ENCODE measurements around the gene CDCA7L.
A peak's percentile ranks its signal among the peaks of the same experiment; 100 is the strongest.

Gene CDCA7L

DNA sequence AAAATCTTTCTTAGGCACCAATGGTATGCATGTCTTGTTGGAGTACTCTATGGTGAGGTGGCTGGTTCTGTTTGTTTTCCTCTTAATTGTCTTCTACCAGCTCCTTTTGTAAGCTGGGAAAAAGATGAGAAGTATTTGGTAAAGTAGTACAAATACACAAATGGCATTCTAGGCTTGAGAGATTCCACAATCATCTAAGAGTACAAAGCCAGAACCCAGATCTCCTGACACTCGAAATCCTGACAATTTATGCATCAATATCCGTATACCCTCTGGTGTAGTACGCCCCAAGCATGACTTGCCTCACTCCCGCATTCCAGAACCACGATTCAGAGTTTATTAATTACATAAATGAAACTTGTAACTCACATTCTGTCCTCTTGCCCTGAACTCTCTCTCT lies 43.5 kb downstream of the CDCA7L start:
- TF ChIP-seq, protein P1, sequence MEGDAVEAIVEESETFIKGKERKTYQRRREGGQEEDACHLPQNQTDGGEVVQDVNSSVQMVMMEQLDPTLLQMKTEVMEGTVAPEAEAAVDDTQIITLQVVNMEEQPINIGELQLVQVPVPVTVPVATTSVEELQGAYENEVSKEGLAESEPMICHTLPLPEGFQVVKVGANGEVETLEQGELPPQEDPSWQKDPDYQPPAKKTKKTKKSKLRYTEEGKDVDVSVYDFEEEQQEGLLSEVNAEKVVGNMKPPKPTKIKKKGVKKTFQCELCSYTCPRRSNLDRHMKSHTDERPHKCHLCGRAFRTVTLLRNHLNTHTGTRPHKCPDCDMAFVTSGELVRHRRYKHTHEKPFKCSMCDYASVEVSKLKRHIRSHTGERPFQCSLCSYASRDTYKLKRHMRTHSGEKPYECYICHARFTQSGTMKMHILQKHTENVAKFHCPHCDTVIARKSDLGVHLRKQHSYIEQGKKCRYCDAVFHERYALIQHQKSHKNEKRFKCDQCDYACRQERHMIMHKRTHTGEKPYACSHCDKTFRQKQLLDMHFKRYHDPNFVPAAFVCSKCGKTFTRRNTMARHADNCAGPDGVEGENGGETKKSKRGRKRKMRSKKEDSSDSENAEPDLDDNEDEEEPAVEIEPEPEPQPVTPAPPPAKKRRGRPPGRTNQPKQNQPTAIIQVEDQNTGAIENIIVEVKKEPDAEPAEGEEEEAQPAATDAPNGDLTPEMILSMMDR (IDR thresholded peaks at IDR 0.05; ENCODE audit: insufficient read depth, low read depth, low read length, missing control alignments), result no peak
- H3K4me3 ChIP-seq (ENCODE audit: low read length), result no peak overlapping the region
- peak; percentile 69 for DNase-seq (ENCODE audit: low read depth)

DNA sequence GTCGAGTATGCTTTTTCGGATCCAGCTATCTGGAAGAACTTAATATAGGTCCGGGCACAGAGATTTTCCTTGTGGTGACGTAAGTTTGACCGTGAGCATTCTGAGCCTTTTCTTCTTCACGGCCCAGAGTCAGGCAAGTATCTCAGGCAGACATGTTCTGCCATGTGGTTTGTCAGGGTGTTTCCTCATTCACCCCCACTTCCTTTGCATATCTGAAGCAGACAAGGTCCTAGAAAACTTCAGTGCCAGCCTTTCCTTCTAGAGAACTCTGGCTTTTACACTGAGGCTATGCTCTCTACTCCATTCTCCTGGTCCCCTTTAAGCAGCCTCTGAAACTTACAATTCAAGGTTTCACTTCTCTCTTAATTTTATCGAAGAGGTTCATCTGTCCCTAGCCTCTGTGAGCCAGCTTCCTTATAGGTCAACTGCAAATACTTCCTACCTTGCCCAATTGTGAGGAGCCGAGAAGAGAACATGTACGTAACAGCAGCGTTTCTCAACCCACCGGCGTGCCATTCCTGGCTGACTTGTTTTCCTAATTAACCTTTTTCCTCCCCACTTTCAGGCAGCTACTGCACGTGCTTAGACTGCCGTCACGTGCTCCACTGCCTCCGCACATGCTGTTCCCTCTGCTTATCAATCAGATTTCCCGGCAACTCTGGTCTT lies 47.3 kb downstream of the CDCA7L start:
- TF ChIP-seq, protein P1 (IDR thresholded peaks at IDR 0.05; ENCODE audit: insufficient read depth, low read depth, low read length, missing control alignments), result no peak
- no peak for DNase-seq (ENCODE audit: low read depth)
- no peak overlapping the region for H3K4me3 ChIP-seq (ENCODE audit: low read length)

DNA sequence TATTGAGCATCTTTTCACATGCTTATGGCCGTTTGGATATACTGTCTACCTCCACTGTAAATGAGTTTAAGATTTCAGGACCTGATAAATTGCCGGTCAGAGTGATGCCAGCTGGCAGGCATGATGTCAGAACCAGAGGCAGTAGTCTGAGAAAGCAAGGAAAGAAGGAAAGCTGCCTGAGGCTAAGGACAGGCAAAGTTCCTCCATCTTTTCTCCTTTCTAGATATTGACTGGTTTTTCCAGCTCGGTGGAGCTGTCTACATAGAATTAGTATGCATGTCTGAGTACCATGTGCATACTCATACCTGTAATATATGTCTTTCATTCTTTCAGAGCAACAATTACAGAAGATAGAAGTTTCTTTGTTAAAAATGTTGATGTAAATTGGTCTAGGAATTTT lies 52.3 kb downstream of the CDCA7L start:
- TF ChIP-seq, protein P1 (IDR thresholded peaks at IDR 0.05; ENCODE audit: insufficient read depth, low read depth, low read length, missing control alignments), result no peak
- H3K4me3 ChIP-seq (ENCODE audit: low read length), result no peak overlapping the region
- peak; percentile 26 for DNase-seq (ENCODE audit: low read depth)

DNA sequence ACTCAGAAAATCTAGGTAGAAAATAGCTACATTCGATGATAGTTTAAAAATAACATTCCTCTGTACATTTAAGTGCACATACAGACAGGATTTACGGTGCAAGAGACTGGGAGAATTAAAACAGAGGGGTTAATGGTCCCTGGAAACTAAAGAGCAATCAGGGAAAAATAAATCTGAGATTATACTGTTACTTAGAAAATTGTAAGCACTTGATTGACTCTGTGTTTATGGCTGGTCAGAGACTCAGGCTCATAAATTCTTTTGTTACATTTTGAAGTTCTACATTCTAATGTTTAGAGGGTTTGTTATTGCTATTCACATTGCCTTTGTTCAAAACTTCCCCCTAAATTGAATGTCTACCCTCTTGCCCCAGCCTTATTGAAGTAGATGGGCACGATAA lies 54.4 kb downstream of the CDCA7L start:
- no peak for DNase-seq (ENCODE audit: low read depth)
- no peak overlapping the region for H3K4me3 ChIP-seq (ENCODE audit: low read length)
- TF ChIP-seq, protein P1 (IDR thresholded peaks at IDR 0.05; ENCODE audit: insufficient read depth, low read depth, low read length, missing control alignments), result no peak

DNA sequence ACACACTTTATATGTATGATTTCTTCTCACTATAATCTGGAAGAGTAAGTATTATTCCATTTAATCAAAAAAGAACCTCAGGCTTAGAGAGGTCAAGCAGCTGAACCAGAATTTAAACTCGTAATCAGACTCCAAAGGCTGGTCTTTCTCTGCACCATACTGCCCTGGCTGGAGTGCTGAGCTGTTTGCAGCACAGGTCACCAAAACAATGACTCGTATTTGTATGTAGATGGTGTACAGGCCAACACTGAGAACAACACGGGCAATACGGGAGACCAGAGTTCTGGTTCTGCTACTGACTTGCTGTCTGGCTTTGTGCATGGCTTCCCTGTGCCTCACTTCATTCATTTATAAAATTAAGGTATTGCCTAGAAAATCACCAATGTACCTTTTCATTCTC lies 57.9 kb downstream of the CDCA7L start:
- TF ChIP-seq, protein P1 (IDR thresholded peaks at IDR 0.05; ENCODE audit: insufficient read depth, low read depth, low read length, missing control alignments), result no peak
- H3K4me3 ChIP-seq (ENCODE audit: low read length), result no peak overlapping the region
- no peak for DNase-seq (ENCODE audit: low read depth)

DNA sequence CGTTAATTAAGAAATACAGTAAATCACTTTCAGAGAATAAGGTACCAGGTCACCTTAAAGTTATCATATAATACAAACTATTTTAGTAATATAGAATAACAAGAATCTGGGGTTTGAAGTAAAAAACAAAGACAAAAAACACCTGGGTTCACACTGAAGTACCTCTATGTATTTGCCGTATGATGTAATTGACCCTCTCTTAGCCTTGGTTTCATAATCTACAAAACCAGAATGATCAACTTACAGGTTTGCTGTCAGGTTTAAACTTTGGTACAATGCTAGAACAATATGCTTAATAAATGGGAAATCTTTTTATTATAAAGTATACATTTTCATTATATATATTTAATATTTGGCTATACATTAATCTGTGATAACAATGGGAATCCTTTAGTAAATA lies 58.3 kb downstream of the CDCA7L start:
- no peak for DNase-seq (ENCODE audit: low read depth)

More for the DNA sequence above, 58.3 kb downstream of the CDCA7L start:
- TF ChIP-seq, protein P1 (IDR thresholded peaks at IDR 0.05; ENCODE audit: insufficient read depth, low read depth, low read length, missing control alignments), result no peak
- no peak overlapping the region for H3K4me3 ChIP-seq (ENCODE audit: low read length)
